CD4-positive, alpha-beta T cell treated with Interleukin-4 for 4 hours (primary cell): ENCODE measurements around the gene DNAH5.

Source experiments
- DNase-seq: peaks from one replicate; pipeline ENCODE4 v3.0.0-alpha.2; 2020

Gene DNAH5

GRCh38 chr5:13941468-13941867, 3.0 kb downstream of the DNAH5 start:
- DNase-seq = no peak

DNA sequence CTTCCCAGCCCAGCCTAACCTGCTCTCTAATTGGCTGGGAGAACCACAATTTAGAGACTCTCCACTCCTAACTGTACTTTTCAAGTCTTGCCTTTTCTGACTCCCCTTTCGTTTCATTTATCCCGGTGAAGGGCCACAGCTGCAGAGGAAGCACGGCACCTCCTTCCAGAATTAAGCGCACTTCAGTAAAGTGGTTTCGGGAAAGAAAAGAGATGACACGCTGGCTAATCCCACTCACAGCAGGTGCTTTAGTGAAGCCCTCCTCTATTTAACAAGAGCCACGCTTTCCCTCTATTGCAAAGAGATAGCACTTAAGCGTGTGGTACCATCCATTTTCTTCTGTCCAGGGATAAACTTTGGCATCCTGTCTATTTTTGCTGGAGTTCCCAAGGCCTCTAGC, 4.8 kb downstream of the DNAH5 start:
- no peak for DNase-seq

DNA sequence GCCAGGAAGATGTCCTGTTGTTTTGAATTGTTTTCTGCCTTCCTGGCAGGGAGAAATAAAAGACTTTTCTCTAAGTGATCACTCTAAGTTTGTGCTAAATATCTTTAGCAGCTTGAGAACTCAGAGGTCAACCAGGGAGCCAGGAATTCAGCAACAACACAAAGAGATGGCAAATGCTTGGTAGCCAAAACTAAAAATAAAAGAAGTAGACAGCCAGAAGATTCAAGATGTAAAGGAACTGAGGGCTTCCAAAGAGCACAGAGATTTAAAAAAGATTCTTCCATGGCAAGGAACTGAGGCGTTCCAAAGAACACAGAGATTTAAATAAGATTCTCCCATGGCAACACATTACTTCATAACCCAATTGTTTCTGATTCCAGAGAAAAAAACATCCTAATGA, 9.6 kb downstream of the DNAH5 start:
- DNase-seq = no peak

DNA sequence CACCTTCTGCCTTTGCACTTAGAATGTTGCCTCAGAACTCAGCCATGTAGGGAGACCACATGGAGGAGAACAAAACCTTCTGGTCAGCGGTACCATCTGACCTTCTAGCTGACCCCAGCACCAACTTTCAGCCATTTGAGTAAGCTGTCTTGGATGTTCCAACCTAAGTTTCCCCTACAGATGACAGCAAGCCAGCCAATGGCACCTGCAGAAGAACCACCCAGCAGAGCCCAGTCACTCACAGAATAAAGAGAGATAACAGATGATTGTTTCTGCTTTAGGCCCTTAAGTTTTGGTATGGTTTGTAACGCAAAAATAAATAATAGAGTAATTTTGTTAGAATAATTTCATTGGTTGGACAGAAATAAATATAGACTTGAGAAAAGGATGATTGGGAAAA, 10.4 kb downstream of the DNAH5 start:
- no peak for DNase-seq

DNA sequence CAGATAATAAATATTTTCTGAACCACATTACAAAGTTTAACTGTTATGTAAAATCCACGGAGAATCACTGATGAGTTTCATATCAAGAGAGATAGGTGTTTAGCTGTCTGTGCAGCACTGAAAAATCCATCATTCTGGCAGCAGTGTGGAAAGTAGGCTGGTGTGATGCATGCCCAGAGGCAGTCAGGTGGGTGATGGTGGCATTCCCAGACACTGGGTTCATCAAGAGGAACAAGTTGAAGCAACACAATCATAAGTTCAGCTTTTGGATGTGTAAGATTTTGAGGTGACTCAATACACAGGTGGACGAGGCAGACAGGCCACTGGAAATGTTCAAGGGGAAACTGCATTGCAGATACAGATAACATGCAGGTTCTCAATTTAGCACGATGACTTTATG, 11.9 kb downstream of the DNAH5 start:
- no peak for DNase-seq

DNA sequence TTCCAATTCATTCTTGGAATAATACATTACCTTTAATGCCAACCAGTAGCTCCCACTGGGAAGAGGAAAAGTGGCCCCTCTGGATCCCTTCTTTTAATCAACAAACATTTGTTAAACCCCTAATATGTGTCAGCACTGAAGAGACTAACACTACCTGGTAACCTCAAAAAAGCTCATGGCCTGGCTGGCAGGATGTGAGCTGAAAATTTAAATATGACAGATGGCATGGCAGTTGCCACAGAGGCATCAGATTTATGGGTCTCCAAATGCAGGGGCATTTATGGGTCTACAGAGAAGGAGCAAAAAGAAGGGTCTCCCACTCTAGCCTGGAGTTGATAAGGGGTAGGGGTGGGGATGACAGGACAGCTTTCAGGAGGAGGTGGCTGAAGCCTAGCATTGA, 12.5 kb downstream of the DNAH5 start:
- DNase-seq = no peak

GRCh38 chr5:13930541-13931171, 13.8 kb downstream of the DNAH5 start:
- DNase-seq = no peak

- DNase-seq = no peak
Measured at GRCh38 chr5:13926731-13927130, 17.8 kb downstream of the DNAH5 start.

GRCh38 chr5:13921578-13921977, 22.9 kb downstream of the DNAH5 start:
- DNase-seq = no peak

DNA sequence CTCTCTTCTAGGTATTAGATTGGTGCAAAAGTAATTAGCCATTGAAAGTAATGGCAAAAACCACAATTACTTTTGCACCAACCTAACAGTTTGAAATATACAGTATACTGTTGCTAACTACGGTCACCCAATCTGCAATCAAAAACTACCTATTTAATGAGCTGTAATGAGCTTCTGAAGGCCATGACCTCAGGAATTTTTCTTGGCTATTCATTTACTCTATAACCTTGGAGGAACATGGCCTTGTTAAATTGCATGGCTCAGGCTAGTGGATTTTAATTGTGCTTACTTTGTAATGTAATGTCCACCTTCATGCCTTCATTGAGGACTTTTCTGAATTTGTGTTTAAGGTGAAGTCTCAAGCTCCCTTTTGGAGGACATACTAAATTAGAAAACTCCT, 24.7 kb downstream of the DNAH5 start:
- DNase-seq = no peak

- DNase-seq = no peak
Measured at GRCh38 chr5:13919087-13919486, 25.4 kb downstream of the DNAH5 start.

GRCh38 chr5:13917061-13917460, 27.4 kb downstream of the DNAH5 start:
- no peak for DNase-seq

- no peak for DNase-seq
Measured at GRCh38 chr5:13913962-13914361, 30.5 kb downstream of the DNAH5 start.

- no peak for DNase-seq
Measured at GRCh38 chr5:13910637-13911288, 33.7 kb downstream of the DNAH5 start.

- DNase-seq = no peak
Measured at GRCh38 chr5:13910201-13910600, 34.3 kb downstream of the DNAH5 start.

- no peak for DNase-seq
Measured at GRCh38 chr5:13909271-13909670, 35.2 kb downstream of the DNAH5 start.

DNA sequence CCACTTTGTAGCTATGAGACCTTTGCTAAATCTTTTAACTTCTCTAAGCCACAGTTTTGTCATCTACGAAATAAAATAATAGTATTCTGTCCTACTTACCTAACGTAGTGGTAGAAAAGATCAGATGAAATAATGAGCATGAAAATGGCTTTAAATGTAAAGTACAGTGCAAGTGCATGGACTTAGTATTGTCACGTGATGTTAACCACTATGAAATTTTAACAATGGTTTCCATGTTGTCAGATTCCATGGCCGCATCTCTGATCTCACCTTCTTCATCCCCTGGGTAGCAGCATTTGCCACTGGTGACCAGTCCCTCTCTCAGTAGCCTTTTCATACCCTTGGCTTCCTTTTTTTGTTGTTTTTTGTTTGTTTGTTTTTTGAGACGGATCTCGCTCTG, 45.9 kb downstream of the DNAH5 start:
- DNase-seq = no peak

GRCh38 chr5:13878357-13878756, 66.1 kb downstream of the DNAH5 start:
- DNase-seq = no peak

- DNase-seq = no peak
Measured at GRCh38 chr5:13866792-13867191, 77.7 kb downstream of the DNAH5 start.

- no peak for DNase-seq
Measured at GRCh38 chr5:13865312-13865711, 79.2 kb downstream of the DNAH5 start.

GRCh38 chr5:13860146-13860545, 84.3 kb downstream of the DNAH5 start:
- DNase-seq = no peak

GRCh38 chr5:13859270-13860065, 85.0 kb downstream of the DNAH5 start:
- DNase-seq = no peak

DNA sequence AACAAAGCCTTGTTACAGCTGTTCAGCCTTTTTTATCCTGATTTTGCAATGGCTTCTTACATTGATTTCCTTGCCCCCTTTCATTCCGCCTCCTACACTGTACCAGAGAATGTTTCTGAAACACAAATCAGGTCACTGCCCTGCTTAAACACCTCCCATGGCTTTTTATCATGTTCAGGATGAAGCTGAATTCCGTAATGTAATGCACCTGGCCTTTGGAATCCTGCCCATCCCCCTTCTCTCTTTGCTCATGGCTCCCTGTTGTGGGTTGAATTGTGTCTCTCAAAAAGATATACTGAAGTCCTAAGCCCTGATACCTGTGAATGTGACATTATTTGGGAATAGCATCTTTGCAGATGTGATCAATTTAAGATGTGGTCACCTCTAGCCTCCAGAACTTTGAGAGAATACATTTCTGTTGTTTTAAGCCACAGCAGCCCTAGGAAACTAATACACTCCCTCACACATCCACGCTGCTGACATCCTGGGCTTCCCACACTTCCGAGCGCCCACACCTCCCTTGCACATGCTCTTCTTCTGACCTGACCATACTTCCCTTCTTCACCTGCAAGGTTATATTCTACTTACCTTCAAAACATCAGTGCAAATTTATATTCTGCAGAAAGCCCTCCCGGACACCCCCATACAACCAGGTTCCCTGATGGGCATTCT, 101.2 kb downstream of the DNAH5 start:
- no peak for DNase-seq

- no peak for DNase-seq
Measured at GRCh38 chr5:13833440-13833839, 111.0 kb downstream of the DNAH5 start.
